Suprapubic skin (tissue), 4 donors: ENCODE data around the gene OR3A3. TPM values are rescaled to one million over a fixed set of nuclear protein-coding genes. Genes with fewer than 3 reads are reported as not detected.
"Not testable (repeated sequence)": the region's sequence is repeated elsewhere in the genome, so short reads cannot be mapped to it uniquely, and the experiment has no call there.

ENCODE experiments used
- DNase-seq, 2 donors: peaks; one replicate each; pipeline ENCODE4 v3.0.0-alpha.2; 2019; ENCODE audit warnings: low spot score in 2 of 2
- H3K27ac ChIP-seq: fragments of 200-600 bp; sonication (generic); one replicate; pipeline ENCODE4 v1.5.1; 2019
- H3K27me3 ChIP-seq: fragments of 200-600 bp; sonication (generic); one replicate; pipeline ENCODE4 v1.5.1; 2019
- H3K36me3 ChIP-seq: fragments of 200-600 bp; sonication (generic); one replicate; pipeline ENCODE4 v1.5.1; 2019
- H3K4me1 ChIP-seq: fragments of 200-600 bp; sonication (generic); one replicate; pipeline ENCODE4 v1.5.1; 2019
- H3K4me3 ChIP-seq: fragments of 200-600 bp; sonication (generic); one replicate; pipeline ENCODE4 v1.5.1; 2019; ENCODE audit warnings: mild to moderate bottlenecking
- H3K9me3 ChIP-seq: fragments of 200-600 bp; sonication (generic); one replicate; pipeline ENCODE4 v1.5.1; 2019
- CTCF ChIP-seq, 2 donors: fragments of 200-600 bp in 1 of 2; fragments of 450-650 bp in 1 of 2; sonication (generic) in 1 of 2; IDR thresholded peaks; one replicate each; pipeline ENCODE4 v1.5.1; 2016 to 2019; ENCODE audit warnings: antibody characterized with exemption in 2 of 2, mild to moderate bottlenecking in 1 of 2, moderate library complexity in 1 of 2
- EP300 ChIP-seq: sonication (generic); formaldehyde crosslinking; IDR thresholded peaks from one replicate; pipeline ENCODE4 v1.6.1; 2017; ENCODE audit warnings: antibody characterized with exemption
- POLR2A ChIP-seq, 2 donors: fragments of 450-650 bp; IDR thresholded peaks; one replicate each; pipeline ENCODE4 v1.6.1; 2017; ENCODE audit warnings: antibody characterized with exemption in 2 of 2, mild to moderate bottlenecking in 2 of 2, moderate library complexity in 2 of 2
- POLR2AphosphoS5 ChIP-seq, 3 donors: sonication (generic); formaldehyde crosslinking; IDR thresholded peaks; one replicate each; pipeline ENCODE4 v1.6.1; 2017; ENCODE audit warnings: antibody characterized with exemption in 3 of 3
- WGBS: methylation state at CpG from one replicate; pipeline ENCODE4 v1.1.5; 2018; 5-methylcytosine and 5-hydroxymethylcytosine counted together
- total RNA-seq, 4 donors: library from RNA; depleted of rRNA; stranded (reverse); fragments of >200 nt; gene quantifications; one replicate each; pipeline ENCODE4 v1.1.0, GENCODE V29; 2016

Gene OR3A3
- total RNA-seq, 4 donors from 2014 or later = not detected

GRCh38 chr17:3447625-3448024 lies 36.5 kb downstream of the OR3A3 start:
- Histone ChIP-seq H3K27me3 (no peaks in the 10 kb centered on the region), H3K4me3 (no peak overlapping the region), H3K36me3 (no peaks in the 10 kb centered on the region), H3K4me1 (no peaks in the 10 kb centered on the region), H3K9me3 (no peaks in the 10 kb centered on the region), H3K27ac (no peak overlapping the region)
- 47% methylated on average over 2 of the region's 2 CpGs for WGBS
- no peak for DNase-seq
- no peak for TF ChIP-seq POLR2AphosphoS5 (IDR thresholded peaks at IDR 0.05)
- no peak for TF ChIP-seq EP300
- no peak for TF ChIP-seq POLR2A (IDR thresholded peaks at IDR 0.05)
- TF ChIP-seq CTCF (IDR thresholded peaks at IDR 0.05) = no peak

GRCh38 chr17:3448059-3448665 lies 37.0 kb downstream of the OR3A3 start:
- Histone ChIP-seq H3K27me3 (no peaks in the 10 kb centered on the region), H3K9me3 (no peaks in the 10 kb centered on the region), H3K36me3 (no peaks in the 10 kb centered on the region), H3K4me3 (no peak overlapping the region), H3K4me1 (no peaks in the 10 kb centered on the region), H3K27ac (no peak overlapping the region)
- no peak for DNase-seq
- 49% methylated on average over 2 of the region's 2 CpGs for WGBS
- no peak for TF ChIP-seq EP300
- no peak for TF ChIP-seq POLR2AphosphoS5 (IDR thresholded peaks at IDR 0.05)
- no peak for TF ChIP-seq POLR2A (IDR thresholded peaks at IDR 0.05)
- no peak for TF ChIP-seq CTCF (IDR thresholded peaks at IDR 0.05)

- 69% methylated on average over 1 of the region's 1 CpG for WGBS
- not testable (repeated sequence) for H3K9me3 ChIP-seq, H3K27ac ChIP-seq, H3K36me3 ChIP-seq, H3K4me1 ChIP-seq, H3K4me3 ChIP-seq, DNase-seq, H3K27me3 ChIP-seq
Observed at GRCh38 chr17:3466355-3466754, 55.2 kb downstream of the OR3A3 start.

GRCh38 chr17:3469529-3469928 lies 58.4 kb downstream of the OR3A3 start:
- no peak for TF ChIP-seq POLR2A (IDR thresholded peaks at IDR 0.05)
- no peak for TF ChIP-seq CTCF (IDR thresholded peaks at IDR 0.05)
- no peak for TF ChIP-seq EP300
- no peak for TF ChIP-seq POLR2AphosphoS5 (IDR thresholded peaks at IDR 0.05)
- peaks cover 3% of the 10 kb centered on the region for H3K4me1 ChIP-seq
- WGBS = 69% methylated on average over 5 of the region's 5 CpGs
- no peak for DNase-seq
- no peak overlapping the region for H3K4me3 ChIP-seq
- no peaks in the 10 kb centered on the region for H3K36me3 ChIP-seq
- no peak overlapping the region for H3K27ac ChIP-seq
- no peaks in the 10 kb centered on the region for H3K27me3 ChIP-seq
- H3K9me3 ChIP-seq = no peaks in the 10 kb centered on the region

GRCh38 chr17:3471599-3471998 lies 60.4 kb downstream of the OR3A3 start, which contains the start of gene SPATA22:
Gene SPATA22 (minus strand): TSS chr17:3471819. CDS start chr17:3469325, 2,494 bp downstream.
- Histone ChIP-seq H3K27me3 (no peaks in the 10 kb centered on the region), H3K4me3 (no peak within 1 kb of the TSS), H3K4me1 (peaks cover 15% of the 10 kb centered on the region), H3K9me3 (no peaks in the 10 kb centered on the region), H3K36me3 (no peaks in the 10 kb centered on the region), H3K27ac (no peak within 1 kb of the TSS)
- 97% methylated on average over 38 of the region's 38 CpGs for WGBS
- DNase-seq = no peak
- TF ChIP-seq CTCF (IDR thresholded peaks at IDR 0.05) = no peak
- TF ChIP-seq EP300 = no peak
- no peak for TF ChIP-seq POLR2A (IDR thresholded peaks at IDR 0.05)
- TF ChIP-seq POLR2AphosphoS5 (IDR thresholded peaks at IDR 0.05) = no peak

GRCh38 chr17:3472137-3472536 lies 61.0 kb downstream of the OR3A3 start:
- H3K27me3 ChIP-seq = no peaks in the 10 kb centered on the region
- 96% methylated on average over 21 of the region's 21 CpGs for WGBS
- no peaks in the 10 kb centered on the region for H3K9me3 ChIP-seq
- TF ChIP-seq CTCF (IDR thresholded peaks at IDR 0.05) = no peak
- TF ChIP-seq EP300 = no peak
- no peak overlapping the region for H3K27ac ChIP-seq
- H3K4me3 ChIP-seq = no peak overlapping the region
- DNase-seq = no peak
- peaks cover 15% of the 10 kb centered on the region for H3K4me1 ChIP-seq
- no peaks in the 10 kb centered on the region for H3K36me3 ChIP-seq
